22Rv1 (cell line): Measurements from ENCODE around the gene OBP2B.
"Not testable (repeated sequence)": the region's sequence is repeated elsewhere in the genome, so short reads cannot be mapped to it uniquely, and the experiment has no call there.

Experiments used
- CTCF ChIP-seq: fragments of 450-650 bp; IDR thresholded peaks from 2 replicates; pipeline ENCODE4 v1.5.1; 2017; ENCODE audit warnings: mild to moderate bottlenecking
- ZFX ChIP-seq: fragments of 450-650 bp; IDR thresholded peaks from 2 replicates; pipeline ENCODE4 v1.6.1; 2017; ENCODE audit warnings: antibody characterized with exemption, borderline replicate concordance

GRCh38 chr9:133208880-133209300 lies at the start of gene OBP2B:
- TF ChIP-seq CTCF, ZFX: not testable (repeated sequence)
